ENCODE results near the gene TM4SF4.

The TM4SF4 gene

GRCh38 chr3:149455989-149456388 lies 18.5 kb upstream of the TM4SF4 start:
- no peak for DNase-seq

- no peak for DNase-seq
These were observed 14.9 kb upstream of the TM4SF4 start for GRCh38 chr3:149459491-149460059.

GRCh38 chr3:149460117-149460516 lies 14.4 kb upstream of the TM4SF4 start:
- no peak for DNase-seq

- no peak for DNase-seq
These were observed 12.4 kb upstream of the TM4SF4 start for GRCh38 chr3:149462051-149462450.

GRCh38 chr3:149462581-149463011 lies 11.9 kb upstream of the TM4SF4 start:
- DNase-seq = peak; percentile 31

GRCh38 chr3:149463921-149464320 lies 10.6 kb upstream of the TM4SF4 start:
- no peak for DNase-seq

- DNase-seq = no peak
These were observed 9.8 kb upstream of the TM4SF4 start for GRCh38 chr3:149464542-149465328.

- DNase-seq = no peak
These were observed 9.1 kb upstream of the TM4SF4 start for GRCh38 chr3:149465351-149465883.

- peak; percentile 92 for DNase-seq
These were observed 8.3 kb upstream of the TM4SF4 start for GRCh38 chr3:149466192-149466591.

GRCh38 chr3:149468504-149469212 lies 5.8 kb upstream of the TM4SF4 start:
- DNase-seq = peak; percentile 62

GRCh38 chr3:149470381-149470780 lies 4.1 kb upstream of the TM4SF4 start:
- no peak for DNase-seq

GRCh38 chr3:149472030-149472797 lies 2.3 kb upstream of the TM4SF4 start:
- peak; percentile 54 for DNase-seq

GRCh38 chr3:149473357-149474249 lies 894 bp upstream of the TM4SF4 start:
- peak; percentile 75 for DNase-seq

GRCh38 chr3:149475451-149476060 lies 1.1 kb downstream of the TM4SF4 start:
- DNase-seq = no peak

- no peak for DNase-seq
These were observed 1.7 kb downstream of the TM4SF4 start for GRCh38 chr3:149476225-149476624.

GRCh38 chr3:149479621-149480325 lies 5.3 kb downstream of the TM4SF4 start:
- DNase-seq = no peak

GRCh38 chr3:149480326-149481017 lies 6.0 kb downstream of the TM4SF4 start:
- peak; percentile 92 for DNase-seq

GRCh38 chr3:149481056-149481455 lies 6.6 kb downstream of the TM4SF4 start:
- no peak for DNase-seq

- DNase-seq = no peak
These were observed 7.0 kb downstream of the TM4SF4 start for GRCh38 chr3:149481491-149481890.

- no peak for DNase-seq
These were observed 12.2 kb downstream of the TM4SF4 start for GRCh38 chr3:149486726-149487125.
